Parathyroid adenoma (tissue), 2 donors: ENCODE results near the gene TRIM37.

ENCODE experiments used
- H2AFZ ChIP-seq: fragments of 300-600 bp; sonication (generic); one replicate; pipeline ENCODE4 v1.7.0; 2017; ENCODE audit warnings: antibody characterized with exemption, mild to moderate bottlenecking
- H3K27ac ChIP-seq: fragments of 300-600 bp; sonication (generic); one replicate; pipeline ENCODE4 v1.7.0; 2017
- H3K27me3 ChIP-seq: fragments of 300-600 bp; sonication (generic); one replicate; pipeline ENCODE4 v1.7.0; 2017; ENCODE audit warnings: low read length; ENCODE audit not compliant: control insufficient read depth, insufficient read depth
- H3K36me3 ChIP-seq: fragments of 300-600 bp; sonication (generic); one replicate; pipeline ENCODE4 v1.7.0; 2017; ENCODE audit warnings: low read length; ENCODE audit not compliant: control insufficient read depth, insufficient read depth
- H3K4me1 ChIP-seq: fragments of 300-600 bp; sonication (generic); one replicate; pipeline ENCODE4 v1.7.0; 2017; ENCODE audit warnings: control low read depth
- H3K4me2 ChIP-seq: fragments of 300-600 bp; sonication (generic); one replicate; pipeline ENCODE4 v1.7.0; 2017; ENCODE audit warnings: low read length
- H3K4me3 ChIP-seq: fragments of 300-600 bp; sonication (generic); one replicate; pipeline ENCODE4 v1.7.0; 2017; ENCODE audit warnings: low read depth, low read length
- H3K79me2 ChIP-seq: fragments of 300-600 bp; sonication (generic); one replicate; pipeline ENCODE4 v1.7.0; 2017; ENCODE audit warnings: control low read depth
- H3K9ac ChIP-seq: fragments of 300-600 bp; sonication (generic); one replicate; pipeline ENCODE4 v1.7.0; 2017; ENCODE audit warnings: mild to moderate bottlenecking
- H3K9me3 ChIP-seq: fragments of 300-600 bp; sonication (generic); one replicate; pipeline ENCODE4 v1.7.0; 2017; ENCODE audit warnings: low read length; ENCODE audit not compliant: control insufficient read depth
- CTCF ChIP-seq: fragments of 300-600 bp; sonication (generic); IDR thresholded peaks from one replicate; pipeline ENCODE4 v1.7.0; 2017; ENCODE audit warnings: antibody characterized with exemption, mild to moderate bottlenecking
- donor health status: primary hyperparathyroidism.

The TRIM37 gene

DNA sequence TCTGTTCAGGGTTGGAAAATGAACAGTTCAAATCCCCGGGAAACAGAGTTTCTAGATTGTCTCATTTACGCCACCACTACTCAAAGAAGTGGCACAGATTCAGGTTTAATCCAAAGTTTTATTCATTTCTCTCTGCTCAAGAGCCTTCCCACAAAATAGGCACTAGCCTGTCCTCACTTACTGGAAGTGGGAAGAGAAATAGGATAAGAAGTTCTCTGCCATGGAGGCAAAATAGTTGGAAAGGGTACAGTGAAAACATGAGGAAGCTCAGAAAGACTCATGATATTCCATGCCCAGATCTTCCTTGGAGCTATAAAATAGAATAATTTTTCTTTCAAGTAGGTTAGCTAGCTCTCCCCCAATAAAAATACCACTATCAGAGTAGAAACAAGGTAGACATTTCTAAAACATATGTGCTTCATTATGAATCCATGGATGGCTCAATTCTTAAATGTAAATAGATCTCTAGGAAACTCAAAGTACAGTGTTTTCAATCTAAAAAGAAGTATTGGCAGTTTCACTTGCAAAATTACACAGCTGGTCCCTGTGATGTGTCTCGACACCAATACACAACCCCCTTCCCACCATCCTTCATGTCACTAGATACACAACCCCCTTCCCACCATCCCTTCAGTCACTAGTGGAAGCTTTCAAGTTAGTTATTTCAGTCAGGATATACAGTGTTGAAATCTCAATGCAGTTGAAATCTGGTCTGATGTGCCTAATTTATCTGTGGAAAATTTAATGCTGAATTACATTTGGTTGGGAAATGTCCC, 125.8 kb downstream of the TRIM37 start:
- no peak overlapping the region for H2AFZ ChIP-seq
- no peak overlapping the region for H3K9ac ChIP-seq
- no peak overlapping the region for H3K4me2 ChIP-seq
- no peak for TF ChIP-seq CTCF
- H3K36me3 ChIP-seq = no peaks in the 10 kb centered on the region
- no peaks in the 10 kb centered on the region for H3K4me1 ChIP-seq
- no peaks in the 10 kb centered on the region for H3K27me3 ChIP-seq
- no peaks in the 10 kb centered on the region for H3K79me2 ChIP-seq
- H3K4me3 ChIP-seq = no peak overlapping the region
- H3K9me3 ChIP-seq = no peaks in the 10 kb centered on the region
- H3K27ac ChIP-seq = no peak overlapping the region

DNA sequence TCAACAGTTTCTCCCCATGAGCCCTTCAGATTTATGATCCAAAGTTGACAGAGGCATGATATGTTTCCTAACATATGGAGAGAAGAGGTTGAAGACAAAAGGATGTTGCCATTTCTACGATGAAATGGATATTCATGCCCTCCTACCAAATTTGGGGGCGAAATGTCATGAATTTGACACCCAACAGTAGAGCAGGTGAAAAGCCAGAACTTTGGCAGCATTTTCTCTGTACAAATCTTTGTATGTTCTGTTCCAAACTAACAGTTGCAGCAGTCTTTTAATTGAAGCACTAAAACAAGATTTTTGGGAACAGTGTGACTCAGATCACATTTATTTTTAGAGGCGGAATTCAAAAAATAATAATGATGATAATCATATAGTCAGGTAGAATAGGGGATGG, 130.1 kb downstream of the TRIM37 start:
- Histone ChIP-seq H2AFZ (no peak overlapping the region), H3K4me1 (no peaks in the 10 kb centered on the region), H3K4me2 (no peak overlapping the region), H3K27me3 (no peaks in the 10 kb centered on the region), H3K27ac (no peak overlapping the region), H3K9ac (no peak overlapping the region), H3K9me3 (no peaks in the 10 kb centered on the region), H3K4me3 (no peak overlapping the region), H3K79me2 (no peaks in the 10 kb centered on the region), H3K36me3 (no peaks in the 10 kb centered on the region)
- no peak for TF ChIP-seq CTCF

DNA sequence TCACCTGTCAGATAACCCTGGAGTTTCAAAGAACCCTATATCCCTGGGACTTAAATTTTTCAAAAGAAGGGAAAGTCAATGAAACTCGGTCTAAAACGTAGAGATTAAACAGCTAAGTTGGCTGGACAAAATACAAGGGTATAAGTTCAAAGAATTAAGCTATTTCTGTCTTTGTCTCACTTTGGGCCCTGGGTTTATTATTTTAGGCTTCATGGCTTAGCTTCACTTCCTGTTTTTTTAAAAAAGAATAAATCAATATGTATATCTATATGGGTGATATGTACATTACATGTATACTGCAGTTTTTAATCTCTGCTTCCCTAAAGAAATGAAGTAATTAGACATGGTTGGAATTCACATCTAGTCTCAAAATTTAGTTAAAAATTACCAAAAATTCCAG, 132.3 kb downstream of the TRIM37 start:
- no peaks in the 10 kb centered on the region for H3K9me3 ChIP-seq
- H3K79me2 ChIP-seq = no peaks in the 10 kb centered on the region
- no peak for TF ChIP-seq CTCF
- H3K36me3 ChIP-seq = no peaks in the 10 kb centered on the region
- no peak overlapping the region for H3K4me3 ChIP-seq
- no peak overlapping the region for H3K9ac ChIP-seq
- no peak overlapping the region for H3K27ac ChIP-seq
- no peaks in the 10 kb centered on the region for H3K27me3 ChIP-seq
- peaks cover 2% of the 10 kb centered on the region for H3K4me1 ChIP-seq
- H2AFZ ChIP-seq = no peak overlapping the region
- no peak overlapping the region for H3K4me2 ChIP-seq

GRCh38 chr17:58970609-58971450, 135.8 kb downstream of the TRIM37 start:
- H3K4me1 ChIP-seq = peaks cover 8% of the 10 kb centered on the region
- TF ChIP-seq CTCF = no peak
- no peaks in the 10 kb centered on the region for H3K9me3 ChIP-seq
- H3K36me3 ChIP-seq = no peaks in the 10 kb centered on the region
- H3K9ac ChIP-seq = no peak overlapping the region
- no peak overlapping the region for H2AFZ ChIP-seq
- no peak overlapping the region for H3K27ac ChIP-seq
- no peaks in the 10 kb centered on the region for H3K27me3 ChIP-seq
- H3K4me2 ChIP-seq = no peak overlapping the region
- no peak overlapping the region for H3K4me3 ChIP-seq
- H3K79me2 ChIP-seq = no peaks in the 10 kb centered on the region
